Panc1 (cell line): ENCODE measurements around the gene SOX9. TPM values are rescaled to one million over a fixed set of nuclear protein-coding genes. Genes with fewer than 3 reads are reported as not detected.

Experiments
- ATAC-seq: fragments of 200-7000 bp; cut with Tn5 transposase; 2 replicates; pipeline ENCODE4 v1.9.1; 2020; ENCODE audit warnings: mild to moderate bottlenecking, moderate library complexity
- BruUV-seq: library from RNA; stranded (reverse); fragments of 400-500 nt; replicated peaks from 2 replicates; lab custom pipeline; 2021; lab: Mats Ljungman, UMichigan
- CTCF ChIA-PET: fragments of 300-600 bp; sonication (Branson Sonifier 250); formaldehyde crosslinking; loops from one replicate; lab custom pipeline; 2022; ENCODE audit warnings: antibody characterized with exemption; lab: Charles Lee
- POLR2A ChIA-PET: fragments of 300-600 bp; sonication (Branson Sonifier 250); formaldehyde crosslinking; loops from one replicate; lab custom pipeline; 2022; ENCODE audit warnings: antibody characterized with exemption; lab: Charles Lee
- DNase-seq: peaks from one replicate; pipeline ENCODE4 v3.0.0-alpha.2; 2010; ENCODE audit warnings: low read depth, low spot score
- H3K27ac ChIP-seq: 2 replicates; pipeline ENCODE4 v1.5.1; 2011; ENCODE audit warnings: mild to moderate bottlenecking, low read length, inconsistent platforms
- H3K27me3 ChIP-seq: fragments of 200-500 bp; sonication (Bioruptor generic); 2 replicates; pipeline ENCODE4 v1.6.0; 2014; ENCODE audit warnings: low read length, inconsistent platforms; ENCODE audit not compliant: control insufficient read depth, insufficient read depth
- H3K36me3 ChIP-seq: fragments of 200-500 bp; sonication (Bioruptor generic); 2 replicates; pipeline ENCODE4 v1.5.1; 2014; ENCODE audit warnings: inconsistent platforms, mild to moderate bottlenecking, low read length, moderate library complexity; ENCODE audit not compliant: control insufficient read depth, insufficient read depth
- H3K4me1 ChIP-seq: 2 replicates; pipeline ENCODE4 v1.5.1; 2011; ENCODE audit warnings: inconsistent platforms, mild to moderate bottlenecking, low read length, moderate library complexity; ENCODE audit not compliant: control insufficient read depth, insufficient read depth
- H3K4me3 ChIP-seq, 2 experiments: 2 replicates each; pipeline ENCODE4 v1.5.1; 2011 to 2012; ENCODE audit warnings: low read depth in 2 of 2, low read length in 2 of 2, mild to moderate bottlenecking in 2 of 2, inconsistent platforms in 1 of 2, moderate library complexity in 1 of 2
- H3K9me3 ChIP-seq: fragments of 200-500 bp; sonication (Bioruptor generic); 2 replicates; pipeline ENCODE4 v1.5.1; 2014; ENCODE audit warnings: low read depth, mild to moderate bottlenecking, inconsistent platforms, low read length, moderate library complexity; ENCODE audit not compliant: control insufficient read depth, insufficient read depth
- POLR2AphosphoS5 ChIP-seq: IDR thresholded peaks from 2 replicates; pipeline ENCODE4 v1.6.1; 2012; ENCODE audit warnings: mild to moderate bottlenecking, low read depth, low read length, moderate library complexity
- SIN3A ChIP-seq: IDR thresholded peaks from 2 replicates; pipeline ENCODE4 v1.6.1; 2012; ENCODE audit warnings: low read depth, mild to moderate bottlenecking, low read length, moderate library complexity, borderline replicate concordance; ENCODE audit not compliant: insufficient read depth
- TCF7L2 ChIP-seq: IDR thresholded peaks from 2 replicates; pipeline ENCODE4 v1.6.1; 2011; ENCODE audit warnings: mild to moderate bottlenecking, low read depth, low read length, inconsistent platforms
- in situ Hi-C: cut with HindIII; loops from 2 replicates; pipeline ENCODE4 v1.10.0; 2016; ENCODE audit warnings: low sequenced_read_pairs, low pct_unique_long_range_greater_than_20kb
- intact Hi-C: fragments of 100-400 bp; cut with micrococcal nuclease; formaldehyde crosslinking; loops from one replicate; pipeline ENCODE4 v1.10.0; 2022; ENCODE audit not compliant: unreplicated experiment
- total RNA-seq: library from RNA; stranded (reverse); gene quantifications from one replicate; pipeline ENCODE4 v1.2.1, GENCODE V29; 2021; ENCODE audit not compliant: unreplicated experiment
- TF ChIP-seq, protein P1 (sequence below), 2 experiments: IDR thresholded peaks; 2 replicates each; pipeline ENCODE4 v1.6.1; 2011 to 2012; ENCODE audit warnings: low read depth in 2 of 2, control low read depth in 1 of 2, low read length in 1 of 2, mild to moderate bottlenecking in 1 of 2, moderate library complexity in 1 of 2; ENCODE audit not compliant: insufficient read depth in 1 of 2
- TF ChIP-seq, protein P2 (sequence below): fragments of 450-650 bp; IDR thresholded peaks from 2 replicates; pipeline ENCODE4 v1.5.1; 2017; ENCODE audit warnings: mild to moderate bottlenecking

The SOX9 gene
- total RNA-seq, 1 experiment from 2014 or later = 79.5 TPM

- Histone ChIP-seq H3K4me3 (no peak overlapping the region), H3K9me3 (no peaks in the 10 kb centered on the region), H3K27ac (no peak overlapping the region), H3K36me3 (no peaks in the 10 kb centered on the region), H3K4me1 (no peaks in the 10 kb centered on the region), H3K27me3 (no peaks in the 10 kb centered on the region)
- in situ Hi-C loops = no loop called here
- no TSS peak for BruUV-seq
- intact Hi-C loops = no loop called here
- ATAC-seq = no peak
- no peak for DNase-seq
- TF ChIP-seq POLR2AphosphoS5 (no peak), TCF7L2 (no peak), SIN3A (no peak)
- TF ChIP-seq, protein P1, sequence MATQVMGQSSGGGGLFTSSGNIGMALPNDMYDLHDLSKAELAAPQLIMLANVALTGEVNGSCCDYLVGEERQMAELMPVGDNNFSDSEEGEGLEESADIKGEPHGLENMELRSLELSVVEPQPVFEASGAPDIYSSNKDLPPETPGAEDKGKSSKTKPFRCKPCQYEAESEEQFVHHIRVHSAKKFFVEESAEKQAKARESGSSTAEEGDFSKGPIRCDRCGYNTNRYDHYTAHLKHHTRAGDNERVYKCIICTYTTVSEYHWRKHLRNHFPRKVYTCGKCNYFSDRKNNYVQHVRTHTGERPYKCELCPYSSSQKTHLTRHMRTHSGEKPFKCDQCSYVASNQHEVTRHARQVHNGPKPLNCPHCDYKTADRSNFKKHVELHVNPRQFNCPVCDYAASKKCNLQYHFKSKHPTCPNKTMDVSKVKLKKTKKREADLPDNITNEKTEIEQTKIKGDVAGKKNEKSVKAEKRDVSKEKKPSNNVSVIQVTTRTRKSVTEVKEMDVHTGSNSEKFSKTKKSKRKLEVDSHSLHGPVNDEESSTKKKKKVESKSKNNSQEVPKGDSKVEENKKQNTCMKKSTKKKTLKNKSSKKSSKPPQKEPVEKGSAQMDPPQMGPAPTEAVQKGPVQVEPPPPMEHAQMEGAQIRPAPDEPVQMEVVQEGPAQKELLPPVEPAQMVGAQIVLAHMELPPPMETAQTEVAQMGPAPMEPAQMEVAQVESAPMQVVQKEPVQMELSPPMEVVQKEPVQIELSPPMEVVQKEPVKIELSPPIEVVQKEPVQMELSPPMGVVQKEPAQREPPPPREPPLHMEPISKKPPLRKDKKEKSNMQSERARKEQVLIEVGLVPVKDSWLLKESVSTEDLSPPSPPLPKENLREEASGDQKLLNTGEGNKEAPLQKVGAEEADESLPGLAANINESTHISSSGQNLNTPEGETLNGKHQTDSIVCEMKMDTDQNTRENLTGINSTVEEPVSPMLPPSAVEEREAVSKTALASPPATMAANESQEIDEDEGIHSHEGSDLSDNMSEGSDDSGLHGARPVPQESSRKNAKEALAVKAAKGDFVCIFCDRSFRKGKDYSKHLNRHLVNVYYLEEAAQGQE (IDR thresholded peaks at IDR 0.05; ENCODE audit: insufficient read depth in 1 of 2, low read depth in 2 of 2, low read length in 1 of 2) = no peak
- TF ChIP-seq, protein P2, sequence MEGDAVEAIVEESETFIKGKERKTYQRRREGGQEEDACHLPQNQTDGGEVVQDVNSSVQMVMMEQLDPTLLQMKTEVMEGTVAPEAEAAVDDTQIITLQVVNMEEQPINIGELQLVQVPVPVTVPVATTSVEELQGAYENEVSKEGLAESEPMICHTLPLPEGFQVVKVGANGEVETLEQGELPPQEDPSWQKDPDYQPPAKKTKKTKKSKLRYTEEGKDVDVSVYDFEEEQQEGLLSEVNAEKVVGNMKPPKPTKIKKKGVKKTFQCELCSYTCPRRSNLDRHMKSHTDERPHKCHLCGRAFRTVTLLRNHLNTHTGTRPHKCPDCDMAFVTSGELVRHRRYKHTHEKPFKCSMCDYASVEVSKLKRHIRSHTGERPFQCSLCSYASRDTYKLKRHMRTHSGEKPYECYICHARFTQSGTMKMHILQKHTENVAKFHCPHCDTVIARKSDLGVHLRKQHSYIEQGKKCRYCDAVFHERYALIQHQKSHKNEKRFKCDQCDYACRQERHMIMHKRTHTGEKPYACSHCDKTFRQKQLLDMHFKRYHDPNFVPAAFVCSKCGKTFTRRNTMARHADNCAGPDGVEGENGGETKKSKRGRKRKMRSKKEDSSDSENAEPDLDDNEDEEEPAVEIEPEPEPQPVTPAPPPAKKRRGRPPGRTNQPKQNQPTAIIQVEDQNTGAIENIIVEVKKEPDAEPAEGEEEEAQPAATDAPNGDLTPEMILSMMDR = no peak
- ChIA-PET CTCF (no interaction called here), POLR2A (no interaction called here)
Measured at GRCh38 chr17:72090108-72090507, 30.7 kb upstream of the SOX9 start.

GRCh38 chr17:72092710-72093322 is 28.0 kb upstream of the SOX9 start:
- TF ChIP-seq TCF7L2 (no peak), SIN3A (no peak), POLR2AphosphoS5 (no peak)
- TF ChIP-seq, protein P1 (IDR thresholded peaks at IDR 0.05; ENCODE audit: insufficient read depth in 1 of 2, low read depth in 2 of 2, low read length in 1 of 2) = no peak
- TF ChIP-seq, protein P2 = no peak
- in situ Hi-C loops = no loop called here
- Histone ChIP-seq H3K4me3 (no peak overlapping the region), H3K36me3 (no peaks in the 10 kb centered on the region), H3K4me1 (no peaks in the 10 kb centered on the region), H3K9me3 (no peaks in the 10 kb centered on the region), H3K27me3 (no peaks in the 10 kb centered on the region), H3K27ac (no peak overlapping the region)
- CTCF ChIA-PET = no interaction called here
- no TSS peak for BruUV-seq
- intact Hi-C loops = no loop called here
- POLR2A ChIA-PET = no interaction called here
- ATAC-seq = no peak
- DNase-seq = no peak
